ENCODE measurements around the gene TIMM29. TPM values are rescaled to one million over a fixed set of nuclear protein-coding genes. Genes with fewer than 3 reads are reported as not detected.

The TIMM29 gene
- total and polyA plus RNA-seq, 2 of the 13 experiments (the other 11 are each of a cell fraction or from before 2014, with no cell fraction given), result 7.1 to 33.8 TPM

GRCh38 chr19:10945264-10945663, 16.7 kb downstream of the TIMM29 start:
- Histone ChIP-seq H3K4me2 (ENCODE audit: low read depth, low read length) (no peak overlapping the region), H3K4me3 (replicated peaks in 1 of 3; ENCODE audit: insufficient read depth in 1 of 3, low read depth in 2 of 3, low read length in 3 of 3) (no peak overlapping the region), H3K27ac (ENCODE audit: extremely low read length, insufficient read depth, low read length) (no peak overlapping the region), H3K9ac (ENCODE audit: insufficient read depth, low read depth, low read length) (no peak overlapping the region), H3K9me3 (ENCODE audit: low read length) (no peaks in the 10 kb centered on the region), H3K36me3 (replicated peaks in 1 of 2; ENCODE audit: control insufficient read depth in 1 of 2, insufficient read depth in 2 of 2, low read length in 2 of 2) (no peaks in the 10 kb centered on the region), H2AFZ (ENCODE audit: low read length) (no peak overlapping the region), H3K79me2 (ENCODE audit: insufficient read depth, low read length) (no peaks in the 10 kb centered on the region), H3K27me3 (ENCODE audit: control insufficient read depth in 1 of 2, insufficient read depth in 2 of 2, low read length in 2 of 2) (no peaks in the 10 kb centered on the region), H3K4me1 (ENCODE audit: insufficient read depth, low read length) (peaks cover 44% of the 10 kb centered on the region), H4K20me1 (ENCODE audit: insufficient read depth, low read length) (no peaks in the 10 kb centered on the region)
- WGBS (ENCODE audit: low lambda C conversion rate), result 95% methylated on average over 4 of the region's 4 CpGs
- TF ChIP-seq ZBTB34 (CRISPR knock-in tag; IDR thresholded peaks at IDR 0.05), result no peak
- TF ChIP-seq NAIF1 (CRISPR knock-in tag; IDR thresholded peaks at IDR 0.05; ENCODE audit: borderline replicate concordance), result no peak
- TF ChIP-seq LCORL (IDR thresholded peaks at IDR 0.05), result no peak
- TF ChIP-seq LCORL (CRISPR knock-in tag; IDR thresholded peaks at IDR 0.05), result no peak
- TF ChIP-seq FOXA1 (IDR thresholded peaks at IDR 0.05), result no peak
- TF ChIP-seq FOXA1 (CRISPR knock-in tag; IDR thresholded peaks at IDR 0.05), result no peak
- TF ChIP-seq CC2D1A (CRISPR knock-in tag; IDR thresholded peaks at IDR 0.05), result no peak
- TF ChIP-seq CEBPZ (IDR thresholded peaks at IDR 0.05; ENCODE audit: low read length), result no peak
- no peak for TF ChIP-seq ZNF607 (CRISPR knock-in tag; IDR thresholded peaks at IDR 0.05; ENCODE audit: borderline replicate concordance)
- TF ChIP-seq ZNF614 (CRISPR knock-in tag; IDR thresholded peaks at IDR 0.05; ENCODE audit: borderline replicate concordance), result no peak
- TF ChIP-seq ZNF883 (CRISPR knock-in tag; IDR thresholded peaks at IDR 0.05; ENCODE audit: not compliant biosample characterization), result no peak
- TF ChIP-seq RBFOX2 (IDR thresholded peaks at IDR 0.05; ENCODE audit: low read depth, low read length), result no peak
- TF ChIP-seq MAX (IDR thresholded peaks at IDR 0.05), result no peak
- no peak for TF ChIP-seq ZSCAN29 (CRISPR knock-in tag; conservative IDR thresholded peaks at IDR 0.05)
- no peak for TF ChIP-seq TCF7 (IDR thresholded peaks at IDR 0.05; ENCODE audit: low read depth)
- no peak for TF ChIP-seq ZUFSP (CRISPR knock-in tag; IDR thresholded peaks at IDR 0.05; ENCODE audit: borderline replicate concordance)
- no peak for TF ChIP-seq CREB3 (CRISPR knock-in tag; IDR thresholded peaks at IDR 0.05)
- TF ChIP-seq MTERF4 (CRISPR knock-in tag; IDR thresholded peaks at IDR 0.05), result no peak
- POLR2A ChIA-PET, result interaction anchor here (0.7 to 1.2 kb wide), 2 partner anchors 9 to 329 kb away, joined by 3 to 5 read pairs; no protein-coding TSS in a partner anchor
- CTCF ChIA-PET (ENCODE audit: low intra/inter-chr PET ratio, low total read pairs), result no interaction called here
- BruUV-seq (replicated peaks), result no TSS peak
- ATAC-seq, result no peak
- no peak for DNase-seq (ENCODE audit: low spot score)
- intact Hi-C loops (cut with micrococcal nuclease; ENCODE audit: unreplicated experiment), result no loop called here
- in situ Hi-C loops (cut with HindIII; ENCODE audit: extremely low pct_ligation_motif_present, low pct_unique_long_range_greater_than_20kb), result no loop called here
- no peak for FAIRE-seq

All from HepG2 (cell line).